Measurements from ENCODE around the gene MEGF6. TPM values are rescaled to one million over a fixed set of nuclear protein-coding genes. Genes with fewer than 3 reads are reported as not detected.

Gene MEGF6
- total and polyA plus RNA-seq, 2 of the 8 experiments (the other 6 are each of a cell fraction or from before 2014, with no cell fraction given): 4.1 to 14.8 TPM

DNA sequence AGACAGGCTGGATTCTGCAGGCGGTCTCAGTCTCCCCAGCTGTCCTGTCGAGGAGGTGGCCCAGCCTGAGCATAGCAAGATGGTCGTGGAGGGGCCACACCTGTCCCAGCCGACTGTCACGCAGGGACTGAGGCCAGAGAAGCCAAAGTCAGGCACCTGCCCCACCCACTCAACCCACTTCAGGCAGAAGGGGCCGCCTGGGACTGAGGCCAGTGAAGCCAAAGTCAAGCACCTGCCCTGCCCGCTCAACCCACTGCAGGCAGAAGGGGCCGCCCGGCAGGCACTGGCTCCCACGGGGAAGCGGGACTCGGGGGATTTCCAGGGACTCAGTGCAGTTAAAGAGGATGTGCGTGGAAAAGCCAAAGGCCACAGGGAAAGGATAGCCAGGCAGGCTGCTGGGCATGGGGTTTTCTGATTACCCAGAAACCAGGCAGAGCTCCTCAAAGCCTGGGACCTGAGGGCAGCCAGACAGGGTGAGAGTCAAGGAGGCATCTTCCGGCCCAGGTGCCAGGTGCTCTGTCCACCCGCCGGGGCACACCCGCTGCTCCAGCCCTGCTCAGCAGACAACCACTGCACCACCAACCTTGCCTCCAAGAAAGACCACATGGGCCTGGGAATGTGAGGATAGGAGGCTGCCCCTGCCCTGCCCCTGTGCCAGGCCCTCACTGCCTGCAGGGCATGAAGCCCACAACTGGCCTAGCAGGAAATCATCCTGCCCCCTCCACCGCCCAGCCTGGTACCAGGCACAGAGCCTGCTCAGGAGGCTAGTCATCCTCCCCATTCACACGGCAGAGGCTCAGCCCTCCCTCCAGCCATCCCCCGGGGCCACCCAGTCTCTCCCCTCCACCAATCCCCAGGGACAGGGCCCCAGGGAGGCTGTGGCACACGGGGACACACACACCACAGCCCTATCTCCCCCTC is 41.0 kb downstream of the MEGF6 start:
- H2BK120ac ChIP-seq (replicated peaks; ENCODE audit: low read depth, low read length): no peak overlapping the region
- H3K23me2 ChIP-seq (ENCODE audit: low read depth, low read length): no peaks in the 10 kb centered on the region
- no peak overlapping the region for H2BK12ac ChIP-seq (ENCODE audit: low read depth, low read length)
- H3K4me2 ChIP-seq (ENCODE audit: insufficient read depth in 1 of 2, low read depth in 2 of 2, low read length in 2 of 2): no peak overlapping the region
- no peak overlapping the region for H3K18ac ChIP-seq (ENCODE audit: extremely low read depth, low read length)
- no peak overlapping the region for H2BK15ac ChIP-seq (ENCODE audit: low read length)
- no peak overlapping the region for H2BK5ac ChIP-seq (ENCODE audit: low read depth, low read length)
- no peak for DNase-seq (ENCODE audit: low read depth in 1 of 2, low spot score in 2 of 2)
- FAIRE-seq: no peak
- H3K56ac ChIP-seq (replicated peaks; ENCODE audit: insufficient read length, low read depth, low read length): no peak overlapping the region
- H4K91ac ChIP-seq (replicated peaks; ENCODE audit: insufficient read length, low read length): no peak overlapping the region
- 87% methylated on average over 16 of the region's 21 CpGs; no CpG with 5 or more reads in 1 of the 2 experiments for WGBS, 2 experiments (ENCODE audit: extremely low coverage in 1 of 2, insufficient coverage in 1 of 2, insufficient read length in 1 of 2, insufficient replicate concordance in 2 of 2, low coverage in 1 of 2, low lambda C conversion rate in 2 of 2, missing lambda C conversion rate in 1 of 2)
- no peaks in the 10 kb centered on the region; a peak in 1 of 8 replicates for H3K36me3 ChIP-seq (ENCODE audit: control insufficient read depth in 2 of 4, insufficient read depth in 4 of 4, low read length in 3 of 4)
- ChIA-PET CTCF (ENCODE audit: partially characterized antibody) (interaction anchor here (0.8 to 7.2 kb wide), 5 partner anchors 21 to 51 kb away, joined by 3 to 148 read pairs (median 4); no protein-coding TSS in a partner anchor), POLR2A (ENCODE audit: partially characterized antibody) (no interaction called here)
- no peak overlapping the region for H3K23ac ChIP-seq (ENCODE audit: insufficient read length)
- H4K8ac ChIP-seq (ENCODE audit: extremely low read depth, insufficient read depth, low read length): no peak overlapping the region
- peaks cover 0 to 3% of the 10 kb centered on the region in 2 experiments for H4K20me1 ChIP-seq (replicated peaks in 1 of 2; ENCODE audit: control insufficient read depth in 1 of 2, insufficient read depth in 2 of 2, low read length in 2 of 2)
- no peak overlapping the region for H2AK5ac ChIP-seq (ENCODE audit: low read depth, low read length)
- no peak overlapping the region for H3K4me3 ChIP-seq (ENCODE audit: extremely low read depth in 1 of 4, insufficient read depth in 2 of 4, low read depth in 3 of 4, low read length in 4 of 4)
- no peaks in the 10 kb centered on the region for H3K4me1 ChIP-seq (replicated peaks in 1 of 4; ENCODE audit: control insufficient read depth in 3 of 4, insufficient read depth in 4 of 4, low read length in 3 of 4)
- H3K9ac ChIP-seq (replicated peaks in 1 of 4; ENCODE audit: extremely low read depth in 1 of 4, low read depth in 3 of 4, low read length in 3 of 4): no peak overlapping the region
- H2AFZ ChIP-seq (ENCODE audit: low read length): no peak overlapping the region
- H4K5ac ChIP-seq (ENCODE audit: insufficient read length, low read depth, low read length): no peak overlapping the region
- no peaks in the 10 kb centered on the region for H3K79me1 ChIP-seq (ENCODE audit: low read depth, low read length)
- no peak overlapping the region for H3K27ac ChIP-seq (ENCODE audit: low read depth, low read length)
- H3K27me3 ChIP-seq (replicated peaks in 1 of 4; ENCODE audit: control insufficient read depth in 3 of 4, extremely low read depth in 1 of 4, insufficient read depth in 3 of 4, low read length in 3 of 4): no peaks in the 10 kb centered on the region
- no peak overlapping the region for H2BK20ac ChIP-seq (ENCODE audit: low read length)
- H3K4ac ChIP-seq (replicated peaks; ENCODE audit: insufficient read length, low read depth, low read length): no peak overlapping the region
- no peak overlapping the region for H3K14ac ChIP-seq (ENCODE audit: insufficient read length)
- no peaks in the 10 kb centered on the region for H3K79me2 ChIP-seq (ENCODE audit: control insufficient read depth in 1 of 2, insufficient read depth in 2 of 2, low read length in 2 of 2)
- H3K9me3 ChIP-seq (ENCODE audit: insufficient read depth in 2 of 2, low read depth in 1 of 2, low read length in 1 of 2): no peaks in the 10 kb centered on the region
- TF ChIP-seq TBP (IDR thresholded peaks at IDR 0.05; ENCODE audit: low read depth, low read length): no peak
- no peak for TF ChIP-seq EZH2 (IDR thresholded peaks at IDR 0.05; ENCODE audit: low read depth, low read length, severe bottlenecking)
- TF ChIP-seq, protein P1, sequence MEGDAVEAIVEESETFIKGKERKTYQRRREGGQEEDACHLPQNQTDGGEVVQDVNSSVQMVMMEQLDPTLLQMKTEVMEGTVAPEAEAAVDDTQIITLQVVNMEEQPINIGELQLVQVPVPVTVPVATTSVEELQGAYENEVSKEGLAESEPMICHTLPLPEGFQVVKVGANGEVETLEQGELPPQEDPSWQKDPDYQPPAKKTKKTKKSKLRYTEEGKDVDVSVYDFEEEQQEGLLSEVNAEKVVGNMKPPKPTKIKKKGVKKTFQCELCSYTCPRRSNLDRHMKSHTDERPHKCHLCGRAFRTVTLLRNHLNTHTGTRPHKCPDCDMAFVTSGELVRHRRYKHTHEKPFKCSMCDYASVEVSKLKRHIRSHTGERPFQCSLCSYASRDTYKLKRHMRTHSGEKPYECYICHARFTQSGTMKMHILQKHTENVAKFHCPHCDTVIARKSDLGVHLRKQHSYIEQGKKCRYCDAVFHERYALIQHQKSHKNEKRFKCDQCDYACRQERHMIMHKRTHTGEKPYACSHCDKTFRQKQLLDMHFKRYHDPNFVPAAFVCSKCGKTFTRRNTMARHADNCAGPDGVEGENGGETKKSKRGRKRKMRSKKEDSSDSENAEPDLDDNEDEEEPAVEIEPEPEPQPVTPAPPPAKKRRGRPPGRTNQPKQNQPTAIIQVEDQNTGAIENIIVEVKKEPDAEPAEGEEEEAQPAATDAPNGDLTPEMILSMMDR (IDR thresholded peaks at IDR 0.05; ENCODE audit: control extremely low read depth in 1 of 3, insufficient read depth in 1 of 3, low read depth in 1 of 3, low read length in 3 of 3): no peak
- TF ChIP-seq RAD21 (IDR thresholded peaks at IDR 0.05 in 1 of 2, conservative IDR thresholded peaks at IDR 0.05 in 1 of 2; ENCODE audit: low read depth in 2 of 2, low read length in 2 of 2): no peak
- no peak for TF ChIP-seq RNF2 (IDR thresholded peaks at IDR 0.05; ENCODE audit: borderline replicate concordance, low read depth, low read length, missing control alignments, poor library complexity, severe bottlenecking)
- no peak for TF ChIP-seq SRF (IDR thresholded peaks at IDR 0.05; ENCODE audit: low read depth, low read length)
- no peak for TF ChIP-seq EP300 (IDR thresholded peaks at IDR 0.05; ENCODE audit: borderline replicate concordance in 1 of 2, low read depth in 2 of 2, low read length in 2 of 2)
- no peak for TF ChIP-seq MAFK (IDR thresholded peaks at IDR 0.05; ENCODE audit: low read depth, low read length)

Measured in H1 (cell line).